Measurements from ENCODE around the gene HPSE2.

DNA sequence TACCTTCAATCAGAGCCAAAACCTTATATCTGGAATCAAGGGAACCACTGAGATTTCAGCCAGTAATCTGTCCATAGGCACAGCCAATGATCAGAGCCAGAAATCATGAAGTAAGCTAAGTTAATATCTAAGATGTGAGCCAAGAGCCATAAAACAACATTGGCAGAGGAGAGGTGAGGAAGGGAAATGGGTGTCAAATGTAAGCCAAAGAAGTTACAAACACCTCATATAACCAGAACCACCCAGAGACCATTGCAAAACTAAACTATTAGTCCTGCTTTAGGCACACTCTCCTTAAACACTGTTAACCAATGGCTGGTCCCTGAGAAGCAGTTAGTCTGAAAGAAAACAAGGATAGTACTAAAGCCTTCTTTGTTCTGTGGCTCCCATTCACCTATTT is 173.1 kb downstream of the HPSE2 start:
- TF ChIP-seq, protein P1, sequence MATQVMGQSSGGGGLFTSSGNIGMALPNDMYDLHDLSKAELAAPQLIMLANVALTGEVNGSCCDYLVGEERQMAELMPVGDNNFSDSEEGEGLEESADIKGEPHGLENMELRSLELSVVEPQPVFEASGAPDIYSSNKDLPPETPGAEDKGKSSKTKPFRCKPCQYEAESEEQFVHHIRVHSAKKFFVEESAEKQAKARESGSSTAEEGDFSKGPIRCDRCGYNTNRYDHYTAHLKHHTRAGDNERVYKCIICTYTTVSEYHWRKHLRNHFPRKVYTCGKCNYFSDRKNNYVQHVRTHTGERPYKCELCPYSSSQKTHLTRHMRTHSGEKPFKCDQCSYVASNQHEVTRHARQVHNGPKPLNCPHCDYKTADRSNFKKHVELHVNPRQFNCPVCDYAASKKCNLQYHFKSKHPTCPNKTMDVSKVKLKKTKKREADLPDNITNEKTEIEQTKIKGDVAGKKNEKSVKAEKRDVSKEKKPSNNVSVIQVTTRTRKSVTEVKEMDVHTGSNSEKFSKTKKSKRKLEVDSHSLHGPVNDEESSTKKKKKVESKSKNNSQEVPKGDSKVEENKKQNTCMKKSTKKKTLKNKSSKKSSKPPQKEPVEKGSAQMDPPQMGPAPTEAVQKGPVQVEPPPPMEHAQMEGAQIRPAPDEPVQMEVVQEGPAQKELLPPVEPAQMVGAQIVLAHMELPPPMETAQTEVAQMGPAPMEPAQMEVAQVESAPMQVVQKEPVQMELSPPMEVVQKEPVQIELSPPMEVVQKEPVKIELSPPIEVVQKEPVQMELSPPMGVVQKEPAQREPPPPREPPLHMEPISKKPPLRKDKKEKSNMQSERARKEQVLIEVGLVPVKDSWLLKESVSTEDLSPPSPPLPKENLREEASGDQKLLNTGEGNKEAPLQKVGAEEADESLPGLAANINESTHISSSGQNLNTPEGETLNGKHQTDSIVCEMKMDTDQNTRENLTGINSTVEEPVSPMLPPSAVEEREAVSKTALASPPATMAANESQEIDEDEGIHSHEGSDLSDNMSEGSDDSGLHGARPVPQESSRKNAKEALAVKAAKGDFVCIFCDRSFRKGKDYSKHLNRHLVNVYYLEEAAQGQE (IDR thresholded peaks at IDR 0.05; ENCODE audit: low read depth): no peak
- TF ChIP-seq TEAD4 (IDR thresholded peaks at IDR 0.05): no peak
- no peak for TF ChIP-seq TCF12 (IDR thresholded peaks at IDR 0.05; ENCODE audit: low read depth)
- no peak for TF ChIP-seq EP300 (IDR thresholded peaks at IDR 0.05; ENCODE audit: borderline replicate concordance)
- TF ChIP-seq RAD21 (IDR thresholded peaks at IDR 0.05; ENCODE audit: low read depth): no peak
- no peak for TF ChIP-seq TAF1 (IDR thresholded peaks at IDR 0.05; ENCODE audit: low read depth)
